MM.1S (cell line): ENCODE measurements around the gene EVA1A.

Experiments
- CTCF ChIP-seq: fragments of 300-600 bp; sonication (generic); IDR thresholded peaks from 2 replicates; pipeline ENCODE4 v1.5.1; 2016; ENCODE audit warnings: antibody characterized with exemption, low read length, mixed read lengths
- EZH2 ChIP-seq: fragments of 300-600 bp; sonication (generic); optimal IDR thresholded peaks from 2 replicates; pipeline ENCODE3; 2017; ENCODE audit warnings: low read depth, mild to moderate bottlenecking, antibody characterized with exemption, low read length, mixed read lengths
- EZH2phosphoT487 ChIP-seq: fragments of 300-600 bp; sonication (generic); IDR thresholded peaks from 2 replicates; pipeline ENCODE4 v1.6.1; 2018; ENCODE audit warnings: antibody characterized with exemption, low read length

- TF ChIP-seq EZH2 = no peak
- TF ChIP-seq CTCF = no peak
- no peak for TF ChIP-seq EZH2phosphoT487
Measured at GRCh38 chr2:75537658-75538057, 23.1 kb downstream of the EVA1A start.
